Ishikawa (cell line): ENCODE results near the gene LCE3B.

ENCODE experiments used
- CEBPB ChIP-seq: IDR thresholded peaks from 2 replicates; pipeline ENCODE4 v1.6.1; 2012
- CREB1 ChIP-seq: IDR thresholded peaks from 2 replicates; pipeline ENCODE4 v1.6.1; 2012; ENCODE audit warnings: low read depth
- EGR1 ChIP-seq: IDR thresholded peaks from 2 replicates; pipeline ENCODE4 v1.6.1; 2012
- EP300 ChIP-seq: IDR thresholded peaks from 2 replicates; pipeline ENCODE4 v1.6.1; 2012; ENCODE audit warnings: borderline replicate concordance
- FOXM1 ChIP-seq: IDR thresholded peaks from 2 replicates; pipeline ENCODE4 v1.6.1; 2012; ENCODE audit warnings: low read depth, borderline replicate concordance
- MAX ChIP-seq: IDR thresholded peaks from 2 replicates; pipeline ENCODE4 v1.6.1; 2012
- NFIC ChIP-seq: IDR thresholded peaks from 2 replicates; pipeline ENCODE4 v1.6.1; 2012
- RAD21 ChIP-seq: IDR thresholded peaks from 2 replicates; pipeline ENCODE4 v1.6.1; 2012; ENCODE audit warnings: low read depth
- REST ChIP-seq: IDR thresholded peaks from 2 replicates; pipeline ENCODE4 v1.6.1; 2012; ENCODE audit warnings: low read depth, mild to moderate bottlenecking
- TAF1 ChIP-seq: IDR thresholded peaks from 2 replicates; pipeline ENCODE4 v1.6.1; 2012; ENCODE audit warnings: low read depth, mild to moderate bottlenecking
- TCF12 ChIP-seq: IDR thresholded peaks from 2 replicates; pipeline ENCODE4 v1.6.1; 2012; ENCODE audit warnings: low read depth
- TEAD4 ChIP-seq: IDR thresholded peaks from 2 replicates; pipeline ENCODE4 v1.6.1; 2012
- USF1 ChIP-seq: IDR thresholded peaks from 2 replicates; pipeline ENCODE4 v1.6.1; 2012
- YY1 ChIP-seq: IDR thresholded peaks from 2 replicates; pipeline ENCODE4 v1.6.1; 2012; ENCODE audit warnings: low read depth
- ZBTB7A ChIP-seq: IDR thresholded peaks from 2 replicates; pipeline ENCODE4 v1.6.1; 2012; ENCODE audit warnings: low read depth

The LCE3B gene

GRCh38 chr1:152582647-152583046 lies 31.0 kb upstream of the LCE3B start:
- TF ChIP-seq EGR1 (no peak), CEBPB (no peak), MAX (no peak), TCF12 (no peak), TEAD4 (no peak), USF1 (no peak), ZBTB7A (no peak), EP300 (no peak), CREB1 (no peak), RAD21 (no peak), REST (no peak), TAF1 (no peak), NFIC (no peak), FOXM1 (no peak), YY1 (no peak)

- TF ChIP-seq REST (no peak), EP300 (no peak)
These were observed 28.0 kb upstream of the LCE3B start for GRCh38 chr1:152585586-152585985.

GRCh38 chr1:152596986-152597385 lies 16.6 kb upstream of the LCE3B start:
- TF ChIP-seq EGR1 (no peak), TAF1 (no peak), RAD21 (no peak), NFIC (no peak), TEAD4 (no peak)

- no peak for TF ChIP-seq ZBTB7A
- TF ChIP-seq TAF1 = no peak
- no peak for TF ChIP-seq FOXM1
- TF ChIP-seq EGR1 = no peak
- no peak for TF ChIP-seq USF1
- TF ChIP-seq TEAD4 = no peak
- TF ChIP-seq CEBPB = no peak
- TF ChIP-seq REST = no peak
- TF ChIP-seq EP300 = no peak
- TF ChIP-seq TCF12 = no peak
- TF ChIP-seq NFIC = no peak
- TF ChIP-seq YY1 = no peak
- TF ChIP-seq RAD21 = no peak
- no peak for TF ChIP-seq MAX
- no peak for TF ChIP-seq CREB1
These were observed 13.7 kb upstream of the LCE3B start, which contains the start of gene LCE3C for GRCh38 chr1:152599934-152600333. Gene LCE3C, plus strand, starts transcription at chr1:152600234. Its CDS starts 498 bp downstream, at chr1:152600732.

- TF ChIP-seq YY1 = no peak
- no peak for TF ChIP-seq CREB1
- TF ChIP-seq RAD21 = no peak
- TF ChIP-seq ZBTB7A = no peak
- TF ChIP-seq USF1 = no peak
- TF ChIP-seq TCF12 = no peak
- TF ChIP-seq FOXM1 = no peak
- TF ChIP-seq REST = no peak
- no peak for TF ChIP-seq EGR1
- TF ChIP-seq MAX = no peak
- no peak for TF ChIP-seq TAF1
- TF ChIP-seq CEBPB = no peak
- no peak for TF ChIP-seq NFIC
- TF ChIP-seq TEAD4 = no peak
- no peak for TF ChIP-seq EP300
These were observed 8.4 kb downstream of the LCE3B start for GRCh38 chr1:152621993-152622392.
